GM23338 (cell line): Measurements from ENCODE around the gene OPALIN. TPM values are rescaled to one million over a fixed set of nuclear protein-coding genes. Genes with fewer than 3 reads are reported as not detected.

Experiments
- ATAC-seq: fragments of 200-7000 bp; cut with Tn5 transposase; 3 replicates; pipeline ENCODE4 v1.9.1; 2020
- DNase-seq: peaks from one replicate; pipeline ENCODE4 v3.0.0-alpha.2; 2015; ENCODE audit warnings: low spot score
- H2AFZ ChIP-seq: fragments of 200-600 bp; sonication (generic); 2 replicates; pipeline ENCODE4 v1.8.0; 2016; ENCODE audit warnings: antibody characterized with exemption, mild to moderate bottlenecking, moderate library complexity
- H3F3A ChIP-seq: fragments of 200-600 bp; sonication (generic); replicated peaks from 2 replicates; pipeline ENCODE4 v1.8.0; 2017; ENCODE audit warnings: antibody characterized with exemption, mixed run types, low read depth
- H3K27ac ChIP-seq: fragments of 200-600 bp; sonication (generic); 2 replicates; pipeline ENCODE4 v1.6.1; 2016; ENCODE audit warnings: low read depth
- H3K27me3 ChIP-seq: fragments of 200-600 bp; sonication (generic); 2 replicates; pipeline ENCODE4 v1.8.0; 2016; ENCODE audit warnings: mild to moderate bottlenecking, mixed run types, moderate library complexity; ENCODE audit not compliant: insufficient read depth
- H3K36me3 ChIP-seq: fragments of 200-600 bp; sonication (generic); 2 replicates; pipeline ENCODE4 v1.8.0; 2016; ENCODE audit warnings: mild to moderate bottlenecking; ENCODE audit not compliant: insufficient read depth
- H3K4me1 ChIP-seq: fragments of 200-600 bp; sonication (generic); 2 replicates; pipeline ENCODE4 v1.8.0; 2016; ENCODE audit warnings: mild to moderate bottlenecking, moderate library complexity; ENCODE audit not compliant: insufficient read depth
- H3K4me2 ChIP-seq: fragments of 200-600 bp; sonication (generic); 2 replicates; pipeline ENCODE4 v1.7.1; 2017; ENCODE audit warnings: mixed run types
- H3K4me3 ChIP-seq: fragments of 200-600 bp; sonication (generic); 2 replicates; pipeline ENCODE4 v1.6.1; 2016; ENCODE audit warnings: mixed run types
- H3K79me2 ChIP-seq: fragments of 200-600 bp; sonication (generic); replicated peaks from 2 replicates; pipeline ENCODE4 v1.8.0; 2017; ENCODE audit warnings: mild to moderate bottlenecking; ENCODE audit not compliant: insufficient read depth
- H3K9me2 ChIP-seq: fragments of 200-600 bp; sonication (generic); 2 replicates; pipeline ENCODE4 v1.8.0; 2017; ENCODE audit not compliant: insufficient read depth
- H4K20me1 ChIP-seq: fragments of 200-600 bp; sonication (generic); replicated peaks from 2 replicates; pipeline ENCODE4 v1.8.0; 2017; ENCODE audit warnings: mild to moderate bottlenecking; ENCODE audit not compliant: insufficient read depth
- H3K27ac Mint-ChIP-seq: 2 replicates; pipeline ENCODE4 v1.8.0; 2020; ENCODE audit warnings: inconsistent platforms, mild to moderate bottlenecking, moderate library complexity, mixed read lengths
- H3K27me3 Mint-ChIP-seq: 3 replicates; pipeline ENCODE4 v1.8.0; 2022; ENCODE audit warnings: low read depth, mild to moderate bottlenecking, moderate library complexity, mixed read lengths, inconsistent platforms; ENCODE audit not compliant: insufficient read depth, poor library complexity
- H3K36me3 Mint-ChIP-seq: 3 replicates; pipeline ENCODE4 v1.8.0; 2021; ENCODE audit warnings: low read depth, mild to moderate bottlenecking, inconsistent platforms, moderate library complexity, mixed read lengths
- H3K4me1 Mint-ChIP-seq: 3 replicates; pipeline ENCODE4 v1.8.0; 2020; ENCODE audit warnings: mild to moderate bottlenecking, inconsistent platforms, mixed read lengths
- H3K4me3 Mint-ChIP-seq: 3 replicates; pipeline ENCODE4 v1.8.0; 2021; ENCODE audit warnings: moderate library complexity, mild to moderate bottlenecking, inconsistent platforms, mixed read lengths
- H3K9me3 Mint-ChIP-seq: 3 replicates; pipeline ENCODE4 v1.8.0; 2020; ENCODE audit warnings: moderate library complexity, mild to moderate bottlenecking, inconsistent platforms, mixed read lengths
- CTCF ChIP-seq, 2 experiments: fragments of 200-600 bp in 1 of 2; sonication (generic) in 1 of 2; conservative IDR thresholded peaks; 2 replicates each; pipeline versions ENCODE4 v1.5.1 to v1.6.1; 2016 to 2017; ENCODE audit warnings: antibody characterized with exemption in 2 of 2, low read depth in 2 of 2, mild to moderate bottlenecking in 2 of 2, moderate library complexity in 1 of 2
- EZH2 ChIP-seq: fragments of 200-600 bp; sonication (generic); IDR thresholded peaks from one replicate; pipeline ENCODE4 v1.8.0; 2017; ENCODE audit warnings: antibody characterized with exemption, mild to moderate bottlenecking, low read depth; ENCODE audit not compliant: unreplicated experiment
- JUNB ChIP-seq: IDR thresholded peaks from one replicate; pipeline ENCODE4 v1.6.1; 2016; ENCODE audit warnings: antibody characterized with exemption; ENCODE audit not compliant: unreplicated experiment
- NANOG ChIP-seq: IDR thresholded peaks from 2 replicates; pipeline ENCODE4 v1.6.1; 2016; ENCODE audit warnings: antibody characterized with exemption, borderline replicate concordance
- POLR2AphosphoS5 ChIP-seq: IDR thresholded peaks from 2 replicates; pipeline ENCODE4 v1.6.1; 2016; ENCODE audit warnings: antibody characterized with exemption, low read depth
- REST ChIP-seq: IDR thresholded peaks from one replicate; pipeline ENCODE4 v1.6.1; 2018; ENCODE audit warnings: antibody characterized with exemption; ENCODE audit not compliant: unreplicated experiment
- ZNF331 ChIP-seq: fragments of 250-450 bp; sonication (Bioruptor Pico); IDR thresholded peaks from 2 replicates; pipeline ENCODE4 v1.5.0; 2020; ENCODE audit warnings: low read depth, mild to moderate bottlenecking, moderate library complexity
- ZNF462 ChIP-seq: fragments of 250-450 bp; sonication (Bioruptor Pico); IDR thresholded peaks from 2 replicates; pipeline ENCODE4 v1.5.0; 2020; ENCODE audit warnings: mild to moderate bottlenecking, moderate library complexity
- polyA plus RNA-seq: library from polyadenylated mRNA; unstranded; fragments of >200 nt; fragmentation: Nextera tagmentation; extraction: Ambion mirVana; gene quantifications from 2 replicates; pipeline ENCODE4 v1.2.1, GENCODE V29; 2016
- total RNA-seq: library from RNA; depleted of rRNA; stranded (reverse); fragments of >200 nt; shearing (Covaris generic); gene quantifications from 2 replicates; pipeline ENCODE4 v1.2.3, GENCODE V29; 2014

The OPALIN gene
- total and polyA plus RNA-seq, 2 experiments from 2014 or later: not detected

GRCh38 chr10:96339956-96340904 is 18.6 kb downstream of the OPALIN start:
- Mint-ChIP-seq H3K27ac (no peak overlapping the region), H3K4me1 (peaks cover 38% of the 10 kb centered on the region), H3K36me3 (peaks cover 10% of the 10 kb centered on the region; the same call in 2 of the 3 replicates), H3K27me3 (peaks cover 12% of the 10 kb centered on the region), H3K9me3 (peaks cover under 1% of the 10 kb centered on the region; the same call in 2 of the 3 replicates), H3K4me3 (no peak overlapping the region)
- no peaks in the 10 kb centered on the region for H3K79me2 ChIP-seq
- no peaks in the 10 kb centered on the region for H3K36me3 ChIP-seq
- H3K27ac ChIP-seq: no peak overlapping the region
- peaks cover 11% of the 10 kb centered on the region for H3K4me1 ChIP-seq
- no peaks in the 10 kb centered on the region for H3K27me3 ChIP-seq
- H2AFZ ChIP-seq: no peak overlapping the region
- ATAC-seq: peak; percentile 87
- H3F3A ChIP-seq: no peaks in the 10 kb centered on the region
- TF ChIP-seq JUNB (no peak), EZH2 (no peak), CTCF (conservative IDR thresholded peaks at IDR 0.05; ENCODE audit: low read depth in 2 of 2) (peak; percentile 92 to 95), NANOG (no peak)
- no peaks in the 10 kb centered on the region for H4K20me1 ChIP-seq
- DNase-seq: peak; percentile 88
- H3K9me2 ChIP-seq: peaks cover 4% of the 10 kb centered on the region; the same call in 1 of the 2 replicates
- no peak overlapping the region for H3K4me3 ChIP-seq
- no peak overlapping the region for H3K4me2 ChIP-seq

GRCh38 chr10:96339383-96339782 is 19.4 kb downstream of the OPALIN start:
- Mint-ChIP-seq H3K9me3 (no peaks in the 10 kb centered on the region), H3K27ac (no peak overlapping the region), H3K4me3 (no peak overlapping the region), H3K27me3 (peaks cover 12% of the 10 kb centered on the region), H3K36me3 (peaks cover 9% of the 10 kb centered on the region; the same call in 1 of the 3 replicates), H3K4me1 (peaks cover 33% of the 10 kb centered on the region)
- no peak overlapping the region for H3K4me2 ChIP-seq
- no peaks in the 10 kb centered on the region for H3K79me2 ChIP-seq
- no peak overlapping the region; the same call in 1 of the 2 replicates for H2AFZ ChIP-seq
- H3K9me2 ChIP-seq: peaks cover 3% of the 10 kb centered on the region; the same call in 1 of the 2 replicates
- H3K27me3 ChIP-seq: no peaks in the 10 kb centered on the region
- no peaks in the 10 kb centered on the region for H3K36me3 ChIP-seq
- no peak overlapping the region for H3K4me3 ChIP-seq
- no peaks in the 10 kb centered on the region for H3F3A ChIP-seq
- H4K20me1 ChIP-seq: no peaks in the 10 kb centered on the region
- peaks cover 10% of the 10 kb centered on the region for H3K4me1 ChIP-seq
- H3K27ac ChIP-seq: no peak overlapping the region
- DNase-seq (no peak), ATAC-seq (no peak)
- no peak for TF ChIP-seq ZNF462 (CRISPR knock-in tag)
- TF ChIP-seq POLR2AphosphoS5: no peak
- TF ChIP-seq EZH2: no peak
- no peak for TF ChIP-seq JUNB
- no peak for TF ChIP-seq ZNF331 (CRISPR knock-in tag)
- TF ChIP-seq REST: no peak
